ENCODE data around the gene GLT1D1.
"Not testable (repeated sequence)": the region's sequence is repeated elsewhere in the genome, so short reads cannot be mapped to it uniquely, and the experiment has no call there.

Gene GLT1D1

DNA sequence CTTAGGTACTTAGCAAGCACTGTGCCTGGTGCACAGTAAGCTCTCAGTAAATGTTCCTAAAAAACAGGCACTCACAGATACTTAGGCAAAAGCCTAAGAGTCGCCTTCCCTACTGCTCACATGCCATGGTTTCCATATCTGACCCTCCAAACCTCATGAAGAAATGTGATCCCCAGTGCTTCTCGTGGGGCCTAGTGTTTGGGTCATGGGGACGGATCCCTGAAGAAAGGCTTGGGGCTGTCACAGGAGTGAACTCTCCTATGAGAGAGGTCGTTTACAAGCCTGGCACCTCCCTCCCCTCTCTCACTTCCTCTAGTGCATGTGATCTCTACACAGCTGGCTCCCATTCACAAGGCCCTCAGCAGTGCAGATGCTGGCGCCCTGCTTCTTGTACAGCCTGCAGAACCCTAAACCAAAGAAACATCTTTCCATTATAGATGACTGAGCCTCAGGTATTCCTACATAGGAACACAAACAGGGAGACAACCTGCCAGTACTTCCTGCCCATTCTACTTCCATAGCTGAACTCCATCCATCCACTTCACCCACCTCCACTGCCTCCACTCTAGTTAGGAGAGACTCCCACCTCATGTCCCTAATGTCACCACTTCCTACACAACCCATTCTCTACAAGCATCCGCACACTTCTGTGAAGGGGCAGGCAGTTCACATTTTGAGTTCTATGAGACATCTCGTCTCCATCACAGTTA lies 32.4 kb upstream of the GLT1D1 start:
- no peak for DNase-seq

DNA sequence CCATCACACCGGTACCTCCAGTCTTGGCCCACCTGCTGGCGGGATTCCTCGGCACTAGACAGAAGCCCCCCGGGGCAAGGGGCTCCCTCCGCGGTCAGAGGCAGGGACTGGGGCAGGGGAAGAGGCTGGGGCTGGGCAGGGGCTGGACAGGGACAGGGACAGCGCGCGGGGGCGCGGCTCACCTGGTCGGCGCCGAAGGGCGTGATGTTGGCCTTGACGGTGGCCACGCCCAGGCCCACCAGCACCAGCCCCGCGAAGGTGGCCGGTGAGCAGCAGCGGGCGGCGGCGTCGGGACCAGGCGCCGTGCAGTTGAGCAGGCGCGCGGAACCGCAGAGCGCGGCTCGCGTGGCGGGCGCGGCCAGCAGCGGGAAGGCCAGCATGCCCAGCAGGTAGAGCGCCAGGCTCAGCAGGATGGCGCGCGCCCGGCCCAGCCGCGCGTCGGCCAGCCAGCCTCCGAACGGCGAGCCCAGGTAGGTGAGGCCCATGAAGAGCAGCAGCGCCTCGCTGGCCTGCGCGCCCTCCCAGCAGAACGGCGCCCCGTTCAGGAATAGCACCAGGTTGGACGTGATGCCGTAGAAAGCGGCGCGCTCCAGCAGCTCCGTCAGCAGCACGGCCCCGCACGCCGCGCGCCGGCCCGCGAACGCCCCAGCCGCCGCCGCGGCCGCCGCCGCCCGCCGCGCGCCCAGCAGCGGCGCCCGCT lies 29.9 kb upstream of the GLT1D1 start:
- DNase-seq = peak; percentile 69

GRCh38 chr12:128823916-128824839 lies 29.1 kb upstream of the GLT1D1 start, which contains the start of gene SLC15A4:
SLC15A4 (minus strand) TSS chr12:128823958; CDS start chr12:128823943, 15 bp downstream.
- DNase-seq = peak; percentile 95

- DNase-seq = peak; percentile 71
Measured at GRCh38 chr12:128825835-128826234, 27.4 kb upstream of the GLT1D1 start.

GRCh38 chr12:128827724-128828123 lies 25.6 kb upstream of the GLT1D1 start:
- DNase-seq = no peak

DNA sequence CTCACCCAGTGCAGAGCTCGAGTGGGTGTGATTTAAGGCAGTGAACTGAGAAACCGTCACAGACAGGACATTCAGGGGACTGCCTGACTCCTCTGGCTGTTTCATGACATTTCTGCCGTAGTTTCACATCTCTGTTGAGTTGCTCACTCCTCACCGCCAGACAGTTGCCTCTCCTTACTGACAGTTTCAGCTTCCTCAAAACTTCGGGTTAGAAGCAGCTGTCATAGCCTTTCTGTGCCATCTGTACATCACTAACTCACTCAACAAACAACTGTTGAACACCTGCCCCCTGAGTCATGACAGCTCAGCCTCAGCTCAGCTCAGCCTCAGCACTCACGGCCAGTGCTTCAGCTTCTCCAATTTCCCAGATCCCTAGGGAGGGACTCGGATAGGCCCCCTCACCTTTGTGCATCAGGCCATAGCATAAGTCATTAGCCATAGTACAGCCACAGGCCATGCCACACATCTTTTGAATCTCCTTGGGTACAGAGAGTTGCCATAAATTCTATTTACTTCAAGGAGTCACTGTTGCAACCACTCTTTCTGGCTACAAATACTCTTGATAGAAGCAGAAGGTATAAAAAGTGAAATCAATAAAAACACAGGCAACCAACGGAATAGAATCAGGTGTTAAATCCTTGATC lies 23.3 kb upstream of the GLT1D1 start:
- DNase-seq = no peak

GRCh38 chr12:128830505-128830893 lies 22.8 kb upstream of the GLT1D1 start:
- DNase-seq = no peak

DNA sequence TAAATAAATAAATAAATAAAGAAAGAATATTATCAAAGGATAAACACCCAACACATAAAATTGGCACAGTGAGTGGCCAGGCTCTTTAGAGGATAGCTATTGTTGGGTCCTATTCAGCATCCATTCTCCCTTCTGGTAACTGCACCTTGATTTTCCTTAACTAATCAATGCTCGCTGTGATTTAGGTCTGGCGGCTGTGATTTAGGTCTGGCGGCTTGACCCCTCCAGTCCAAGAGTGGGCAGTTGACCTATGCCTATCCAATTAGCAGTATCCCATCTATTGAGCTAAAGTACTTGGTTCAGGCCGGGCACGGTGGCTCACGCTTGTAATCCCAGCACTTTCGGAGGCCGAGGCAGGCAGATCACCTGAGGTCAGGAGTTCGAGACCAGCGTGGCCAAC lies 19.9 kb upstream of the GLT1D1 start:
- DNase-seq = no peak

DNA sequence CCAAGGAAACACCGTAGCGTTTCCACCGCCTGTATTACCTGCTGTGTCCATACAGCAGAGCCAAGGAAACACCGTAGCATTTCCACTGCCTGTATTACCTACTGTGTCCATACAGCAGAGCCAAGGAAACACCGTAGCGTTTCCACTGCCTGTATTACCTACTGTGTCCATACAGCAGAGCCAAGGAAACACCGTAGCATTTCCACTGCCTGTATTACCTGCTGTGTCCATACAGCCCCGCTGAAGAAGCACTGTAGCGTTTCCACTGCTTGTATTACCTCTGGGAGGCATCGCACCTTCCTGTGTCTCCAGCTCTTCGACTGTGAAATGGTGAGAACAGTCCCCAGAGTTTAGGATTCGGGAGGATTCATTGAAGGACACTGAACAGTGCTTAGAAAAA lies 13.4 kb upstream of the GLT1D1 start:
- DNase-seq = not testable (repeated sequence)

GRCh38 chr12:128840862-128841468 lies 12.3 kb upstream of the GLT1D1 start:
- peak; percentile 68 for DNase-seq

DNA sequence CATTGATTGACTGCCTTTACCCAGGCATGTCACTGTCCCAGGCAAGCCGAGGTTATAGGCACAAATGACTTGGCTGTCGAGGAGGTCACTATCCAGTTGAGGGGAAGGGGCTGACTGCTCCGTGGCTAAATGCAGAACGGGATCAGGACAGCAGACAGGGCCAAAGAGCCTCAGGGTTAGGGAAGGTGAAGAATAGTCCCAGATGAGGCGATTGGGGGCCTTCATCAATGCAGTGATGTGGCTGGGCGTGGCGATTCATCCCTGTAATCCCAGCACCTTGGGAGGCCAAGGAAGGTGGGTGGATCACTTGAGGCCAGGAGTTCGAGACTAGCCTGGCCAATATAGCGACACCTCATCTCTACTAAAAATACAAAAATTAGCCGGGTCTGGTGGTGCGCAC lies 10.7 kb upstream of the GLT1D1 start:
- no peak for DNase-seq

GRCh38 chr12:128843538-128843937 lies 9.7 kb upstream of the GLT1D1 start:
- DNase-seq = no peak

- no peak for DNase-seq
Measured at GRCh38 chr12:128844031-128844635, 9.1 kb upstream of the GLT1D1 start.

- not testable (repeated sequence) for DNase-seq
Measured at GRCh38 chr12:128846671-128847070, 6.6 kb upstream of the GLT1D1 start.

GRCh38 chr12:128848371-128848770 lies 4.9 kb upstream of the GLT1D1 start:
- no peak for DNase-seq

- DNase-seq = not testable (repeated sequence)
Measured at GRCh38 chr12:128849806-128850205, 3.5 kb upstream of the GLT1D1 start.

GRCh38 chr12:128850400-128850799 lies 2.9 kb upstream of the GLT1D1 start:
- DNase-seq = no peak

GRCh38 chr12:128851429-128851828 lies 1.8 kb upstream of the GLT1D1 start:
- not testable (repeated sequence) for DNase-seq

- no peak for DNase-seq
Measured at GRCh38 chr12:128852026-128852698, 1.1 kb upstream of the GLT1D1 start.

DNA sequence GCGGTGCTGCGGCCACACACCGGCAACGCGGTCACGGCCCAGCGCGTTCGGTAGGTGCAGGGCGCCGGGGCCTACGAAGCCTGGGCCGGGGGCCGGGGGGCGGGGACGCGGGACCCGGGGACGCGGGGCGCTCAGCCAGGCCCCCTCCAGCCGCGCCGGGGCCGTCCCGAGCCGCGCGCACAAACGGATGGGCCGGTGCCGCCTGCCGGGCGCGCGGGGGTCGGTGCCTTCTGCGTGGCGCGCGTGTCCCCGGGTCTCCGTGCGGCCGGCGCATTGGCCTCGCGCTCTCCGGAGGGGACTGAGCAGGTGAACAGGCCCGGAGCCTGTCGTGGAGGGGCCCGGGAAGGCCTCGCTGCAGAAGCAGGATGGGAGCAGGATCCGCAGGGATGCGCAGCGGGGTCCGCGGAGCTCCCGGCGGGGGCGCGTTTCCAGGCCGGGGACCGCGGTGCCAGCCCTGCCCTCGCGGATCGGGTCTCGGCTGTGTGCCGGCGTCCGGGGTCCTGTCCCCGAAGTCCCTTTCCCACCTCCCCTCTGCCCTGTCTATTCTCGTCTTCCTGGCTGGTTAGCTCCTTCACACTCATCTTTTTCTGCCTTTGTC lies 421 bp downstream of the GLT1D1 start:
- no peak for DNase-seq
